CD4-positive, alpha-beta T cell treated with Interleukin-6 at 100 ng/mL for 8 hours (primary cell): ENCODE data around the gene ADORA2B.
"Not testable (repeated sequence)": the region's sequence is repeated elsewhere in the genome, so short reads cannot be mapped to it uniquely, and the experiment has no call there.

Source experiments
- DNase-seq: peaks from one replicate; pipeline ENCODE4 v3.0.0-alpha.2; 2020; ENCODE audit warnings: mixed read lengths, low spot score

The ADORA2B gene

DNA sequence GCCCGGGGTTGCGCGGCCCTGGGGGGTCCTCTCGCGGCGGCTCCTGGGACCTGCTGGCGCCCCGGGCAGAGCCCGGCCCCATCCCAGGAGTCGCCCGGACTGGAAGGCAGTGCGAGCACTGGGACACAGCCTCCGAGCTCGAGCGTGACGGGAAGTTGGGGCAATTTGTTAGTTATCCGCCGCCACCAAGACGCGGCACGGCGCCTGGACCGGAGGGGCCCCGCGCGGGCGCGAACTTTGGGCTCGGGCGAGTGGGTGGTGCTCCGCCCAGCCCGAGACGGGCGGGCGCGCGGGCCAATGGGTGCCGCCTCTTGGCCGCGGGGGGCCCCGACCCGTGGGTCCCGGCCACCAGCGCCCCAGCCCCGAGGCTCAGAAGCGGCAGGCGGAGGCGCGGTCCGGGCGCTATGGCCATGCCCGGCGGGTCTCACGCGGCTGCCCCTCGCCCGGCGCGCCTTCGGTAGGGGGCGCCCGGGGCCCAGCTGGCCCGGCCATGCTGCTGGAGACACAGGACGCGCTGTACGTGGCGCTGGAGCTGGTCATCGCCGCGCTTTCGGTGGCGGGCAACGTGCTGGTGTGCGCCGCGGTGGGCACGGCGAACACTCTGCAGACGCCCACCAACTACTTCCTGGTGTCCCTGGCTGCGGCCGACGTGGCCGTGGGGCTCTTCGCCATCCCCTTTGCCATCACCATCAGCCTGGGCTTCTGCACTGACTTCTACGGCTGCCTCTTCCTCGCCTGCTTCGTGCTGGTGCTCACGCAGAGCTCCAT is at the start of gene ADORA2B:
ADORA2B (plus strand) TSS at position 372 of the 768 bp plus-strand sequence; CDS start at position 491, 119 bp downstream.
- DNase-seq, result peak; percentile 31

DNA sequence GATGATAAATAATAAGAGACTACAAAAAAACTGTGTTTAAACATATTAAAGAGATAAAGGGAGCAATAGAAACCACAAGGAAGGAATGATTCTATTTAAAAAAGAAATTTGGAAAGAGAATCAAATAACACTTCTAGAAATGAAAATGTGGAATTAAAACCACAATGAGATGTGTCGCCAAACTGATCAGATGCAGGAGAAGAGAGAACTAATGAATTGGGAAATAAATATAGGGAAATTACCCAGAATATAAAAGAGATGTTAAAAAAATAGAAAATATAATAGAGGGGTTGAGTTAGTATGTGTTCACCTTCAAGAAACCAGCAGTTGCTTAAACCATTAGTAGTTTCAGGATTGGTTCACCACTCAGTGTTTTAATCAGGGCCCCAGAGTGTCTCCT is 48.7 kb upstream of the ADORA2B start:
- DNase-seq, result no peak

DNA sequence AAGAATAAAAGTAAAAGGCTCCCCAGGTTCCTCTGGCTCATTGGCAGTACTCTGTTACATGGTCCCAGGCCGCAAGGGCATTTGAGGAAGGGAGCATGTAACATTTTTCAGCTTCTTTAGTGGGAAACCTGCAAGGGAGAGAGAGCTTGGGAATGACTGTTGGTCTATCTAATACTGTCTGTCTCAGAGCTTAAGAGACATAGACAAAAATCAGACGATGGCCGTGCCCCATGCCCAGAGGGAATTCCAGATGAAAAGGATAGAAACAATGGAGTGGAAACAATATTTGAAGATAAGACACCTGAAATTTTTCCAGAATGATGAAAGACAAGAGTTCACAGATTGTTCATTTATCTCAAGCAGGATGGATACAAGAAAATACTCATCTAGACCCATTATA is 48.1 kb upstream of the ADORA2B start:
- DNase-seq, result no peak

DNA sequence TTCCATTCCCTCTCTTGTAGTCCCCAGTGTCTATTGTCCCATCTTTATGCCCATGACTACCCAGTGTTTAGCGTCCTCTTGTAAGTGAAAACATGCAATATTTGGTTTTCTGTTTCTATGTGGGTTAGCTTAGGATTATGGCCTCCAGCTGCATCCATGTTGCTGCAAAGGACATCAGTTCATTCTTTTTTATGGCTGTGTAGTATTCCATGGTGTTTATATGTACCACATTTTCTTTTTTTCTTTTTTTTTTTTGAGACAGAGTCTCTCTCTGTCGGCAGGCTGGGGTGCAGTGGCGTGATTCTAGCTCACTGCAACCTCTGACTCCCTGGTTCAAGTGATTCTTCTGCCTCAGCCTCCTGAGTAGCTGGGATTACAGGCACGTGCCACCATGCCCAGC is 45.3 kb upstream of the ADORA2B start:
- DNase-seq, result not testable (repeated sequence)

DNA sequence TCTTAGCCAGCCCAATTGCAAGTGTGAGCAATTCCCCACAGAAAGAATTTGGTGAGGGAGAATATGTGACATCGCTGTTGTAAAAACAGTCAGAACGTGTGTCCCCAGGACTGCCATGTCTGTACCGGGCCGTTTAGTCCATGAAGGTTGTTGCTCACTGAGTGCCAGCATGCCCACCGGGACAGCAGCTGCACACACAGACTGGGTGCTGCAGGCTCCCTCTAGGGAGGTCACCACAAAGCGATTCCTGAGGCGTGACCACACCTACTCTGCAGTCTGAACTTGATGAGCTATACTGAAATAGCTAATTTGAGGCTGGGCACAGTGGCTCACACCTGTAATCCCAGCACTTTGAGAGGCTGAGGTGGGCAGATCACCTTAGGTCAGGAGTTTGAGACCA is 44.1 kb upstream of the ADORA2B start:
- no peak for DNase-seq

- not testable (repeated sequence) for DNase-seq
These were observed 39.7 kb upstream of the ADORA2B start for GRCh38 chr17:15905236-15905635.

GRCh38 chr17:15907290-15907689 is 37.6 kb upstream of the ADORA2B start:
- DNase-seq, result no peak

DNA sequence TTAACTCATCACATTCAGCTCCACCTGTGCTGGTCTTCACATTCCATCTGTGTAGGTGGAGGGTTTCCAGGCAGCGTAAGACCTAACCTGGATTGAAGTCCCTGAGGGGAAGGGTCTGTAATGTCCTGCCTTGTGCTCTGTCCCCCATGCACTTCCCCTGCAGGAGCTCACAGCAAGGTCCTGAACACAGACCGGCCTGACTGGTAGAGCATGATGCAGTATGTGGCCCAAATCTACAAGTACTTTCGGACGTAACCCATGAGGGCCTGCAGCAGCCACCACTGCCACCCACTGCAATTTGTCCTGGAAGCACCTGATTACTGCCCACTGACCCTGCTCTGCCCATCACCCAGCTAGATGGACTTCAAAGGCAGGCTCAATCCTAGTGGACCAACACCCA is 36.6 kb upstream of the ADORA2B start:
- no peak for DNase-seq

GRCh38 chr17:15909481-15909991 is 35.4 kb upstream of the ADORA2B start:
- no peak for DNase-seq

DNA sequence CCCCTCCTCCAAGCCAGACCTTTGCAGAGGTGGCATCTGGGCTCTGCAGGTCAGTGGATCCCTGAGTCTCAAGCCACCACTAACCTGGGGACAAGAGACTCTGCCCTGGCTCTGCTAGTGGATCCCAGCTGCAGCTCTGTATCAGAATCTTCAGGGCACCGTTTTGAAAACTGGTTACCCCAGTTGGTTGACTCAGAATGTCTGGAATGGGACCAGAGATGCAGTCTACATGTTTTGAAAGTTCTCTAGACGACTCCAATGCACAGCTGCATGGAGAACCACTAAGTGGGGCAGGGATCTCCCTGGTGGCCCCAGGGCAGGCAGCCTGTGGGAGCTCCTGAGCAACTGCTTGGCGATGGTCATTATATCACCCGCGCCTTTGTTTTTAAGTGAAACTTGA is 34.1 kb upstream of the ADORA2B start:
- DNase-seq, result no peak

DNA sequence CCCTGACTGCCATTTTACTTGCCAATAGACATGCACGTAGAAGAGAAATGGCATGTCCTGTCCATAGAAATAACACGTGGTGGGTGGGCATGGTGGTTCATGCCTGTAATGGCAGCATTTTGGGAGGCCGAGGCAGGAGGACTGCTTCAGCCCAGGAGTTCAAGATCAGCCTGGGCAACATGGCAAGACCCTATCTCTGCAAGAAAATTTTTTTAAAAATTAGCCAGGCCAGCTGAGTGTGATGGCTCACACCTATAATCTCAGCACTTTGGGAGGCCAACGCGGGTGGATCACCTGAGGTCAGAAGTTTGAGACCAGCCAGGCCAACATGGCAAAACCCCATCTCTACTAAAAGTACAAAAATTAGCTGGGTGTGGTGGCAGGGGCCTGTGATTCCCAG is 33.2 kb upstream of the ADORA2B start:
- not testable (repeated sequence) for DNase-seq

DNA sequence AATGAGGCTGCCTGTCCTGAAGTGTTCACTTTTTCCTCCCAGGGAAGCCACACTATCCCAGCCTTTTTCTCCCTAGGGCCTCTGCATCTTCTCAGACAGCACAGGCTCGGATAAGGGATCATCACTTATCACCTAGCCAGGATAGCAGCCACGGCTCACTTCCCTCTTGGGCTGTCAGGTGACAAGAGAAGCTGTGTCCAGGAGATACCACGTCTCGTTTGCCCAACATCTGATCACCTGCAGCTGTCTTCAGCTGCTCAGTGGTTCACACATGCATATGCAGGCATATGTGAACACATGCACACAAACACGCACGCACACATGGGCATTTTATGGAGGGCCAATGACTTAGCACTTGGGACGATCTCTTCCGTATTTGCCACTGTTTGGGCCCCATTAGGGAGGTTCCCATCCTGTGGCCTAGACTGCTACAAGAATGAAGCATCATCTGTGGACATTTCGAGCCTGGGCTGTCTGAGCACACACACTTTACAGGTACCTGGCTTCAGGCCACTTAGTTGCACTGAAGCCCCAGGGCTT is 32.4 kb upstream of the ADORA2B start:
- DNase-seq, result no peak

GRCh38 chr17:15913826-15914225 is 31.1 kb upstream of the ADORA2B start:
- no peak for DNase-seq

GRCh38 chr17:15914400-15915170 is 30.3 kb upstream of the ADORA2B start:
- DNase-seq, result no peak

DNA sequence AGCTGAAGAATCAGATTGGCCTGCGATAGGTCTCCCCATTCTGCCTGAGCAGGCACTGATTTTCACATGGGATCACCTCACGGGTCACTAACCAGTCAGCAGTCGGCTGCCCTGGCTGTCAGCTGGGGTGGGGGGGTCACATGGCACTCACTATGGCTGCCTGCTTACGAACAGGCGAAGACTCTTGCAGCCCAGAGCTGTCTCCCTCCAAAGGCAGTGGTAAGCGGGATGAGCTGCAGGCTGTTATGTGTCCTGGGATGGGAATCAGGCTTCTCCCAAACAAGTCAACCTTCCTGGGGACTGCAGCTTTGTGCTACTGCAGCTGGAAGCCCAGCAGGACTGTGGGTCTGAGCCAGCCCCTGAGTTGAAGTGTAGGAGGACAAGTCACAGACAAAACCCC is 29.0 kb upstream of the ADORA2B start:
- no peak for DNase-seq

GRCh38 chr17:15917021-15917437 is 27.9 kb upstream of the ADORA2B start:
- DNase-seq, result no peak

- DNase-seq, result no peak
These were observed 27.4 kb upstream of the ADORA2B start for GRCh38 chr17:15917438-15918027.

DNA sequence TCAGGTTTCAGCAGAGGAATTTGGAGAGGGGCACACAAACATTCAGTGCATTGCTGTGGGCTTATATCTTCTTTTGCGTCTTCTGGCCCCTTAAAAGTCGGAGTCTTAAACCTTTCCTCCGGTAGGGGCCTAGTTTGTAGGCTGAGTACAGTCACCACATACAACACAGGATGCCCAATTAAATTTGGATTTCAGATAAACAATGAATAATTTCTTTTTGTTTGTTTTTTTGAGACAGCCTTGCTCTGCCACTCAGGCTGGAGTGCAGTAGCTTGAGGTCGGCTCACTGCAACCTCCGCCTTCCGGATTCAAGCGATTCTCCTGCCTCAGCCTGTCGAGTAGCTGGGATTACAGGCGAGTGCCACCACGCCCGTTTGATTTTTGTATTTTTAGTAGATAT is 26.7 kb upstream of the ADORA2B start:
- DNase-seq, result no peak

GRCh38 chr17:15918661-15919259 is 26.2 kb upstream of the ADORA2B start:
- no peak for DNase-seq

GRCh38 chr17:15919466-15919865 is 25.5 kb upstream of the ADORA2B start:
- DNase-seq, result no peak

DNA sequence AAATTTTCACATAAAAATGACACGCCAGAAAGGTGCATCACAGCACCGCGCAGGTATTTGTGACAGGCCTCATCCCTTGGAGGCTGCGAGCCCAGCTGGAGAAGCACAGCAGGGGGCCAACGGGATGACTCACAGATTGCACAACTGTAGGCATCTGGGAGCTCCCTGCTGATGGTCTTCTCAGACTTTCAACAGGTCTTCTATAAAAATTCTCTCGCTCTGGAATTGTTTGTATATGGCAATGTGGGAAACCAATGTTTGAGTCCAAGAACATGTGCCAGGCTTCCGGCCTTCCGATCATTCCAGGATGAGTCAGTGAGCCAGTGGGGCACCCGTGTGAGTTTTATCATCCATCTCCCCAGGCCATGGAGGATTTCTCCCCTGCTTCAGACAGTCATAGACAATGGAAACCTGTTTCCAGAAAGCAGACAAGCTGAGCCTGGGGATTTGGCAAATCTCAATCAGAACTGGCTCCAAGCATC is 24.1 kb upstream of the ADORA2B start:
- DNase-seq, result no peak

DNA sequence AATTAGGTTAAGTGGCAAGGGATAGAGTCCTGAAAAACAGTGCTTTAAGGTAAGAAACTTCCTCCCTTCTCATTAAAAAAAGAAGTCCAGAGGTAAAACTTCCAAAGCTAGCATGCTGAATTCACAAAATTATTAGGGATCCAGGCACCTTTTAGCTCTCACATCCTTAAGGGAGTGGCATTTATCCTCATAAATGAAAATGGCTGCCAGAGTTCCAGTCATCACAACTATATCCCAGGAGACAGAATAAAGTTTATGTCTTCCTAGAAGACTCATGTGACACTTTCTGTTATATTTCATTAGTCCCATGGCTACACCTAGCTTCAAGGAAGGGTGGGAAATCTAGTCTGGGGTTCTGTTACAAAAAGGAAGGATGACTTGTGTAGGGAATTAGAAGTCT is 23.3 kb upstream of the ADORA2B start:
- no peak for DNase-seq
